ENCODE measurements around the gene KCNAB2.

The KCNAB2 gene

GRCh38 chr1:6148497-6149241 is 103.0 kb downstream of the KCNAB2 start:
- DNase-seq (ENCODE audit: low read depth, low spot score): no peak

DNA sequence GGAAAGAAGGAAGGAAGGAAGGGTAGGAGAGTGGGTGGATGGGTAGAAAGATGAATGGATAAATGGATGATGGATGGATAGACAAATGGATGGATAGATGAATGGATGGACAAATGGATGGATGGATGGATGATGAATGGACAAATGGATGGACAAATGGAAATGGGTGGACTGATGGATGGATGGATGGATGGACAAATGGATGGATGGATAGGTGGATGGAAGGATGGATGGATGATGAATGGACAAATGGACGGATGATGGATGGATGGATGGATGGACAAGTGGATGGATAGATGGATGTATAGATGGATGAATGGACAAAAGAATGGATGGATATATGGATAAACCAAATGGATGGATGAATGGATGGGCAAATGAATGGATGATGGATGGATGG is 103.9 kb downstream of the KCNAB2 start:
- no peak for DNase-seq (ENCODE audit: low read depth, low spot score)

GRCh38 chr1:6150006-6150938 is 104.6 kb downstream of the KCNAB2 start:
- DNase-seq (ENCODE audit: low read depth, low spot score): no peak
